ENCODE data around the gene SELE. TPM values are rescaled to one million over a fixed set of nuclear protein-coding genes. Genes with fewer than 3 reads are reported as not detected.

The SELE gene
- total and polyA plus RNA-seq, 2 of the 4 experiments (the other 2 are of a cell fraction) = not detected

DNA sequence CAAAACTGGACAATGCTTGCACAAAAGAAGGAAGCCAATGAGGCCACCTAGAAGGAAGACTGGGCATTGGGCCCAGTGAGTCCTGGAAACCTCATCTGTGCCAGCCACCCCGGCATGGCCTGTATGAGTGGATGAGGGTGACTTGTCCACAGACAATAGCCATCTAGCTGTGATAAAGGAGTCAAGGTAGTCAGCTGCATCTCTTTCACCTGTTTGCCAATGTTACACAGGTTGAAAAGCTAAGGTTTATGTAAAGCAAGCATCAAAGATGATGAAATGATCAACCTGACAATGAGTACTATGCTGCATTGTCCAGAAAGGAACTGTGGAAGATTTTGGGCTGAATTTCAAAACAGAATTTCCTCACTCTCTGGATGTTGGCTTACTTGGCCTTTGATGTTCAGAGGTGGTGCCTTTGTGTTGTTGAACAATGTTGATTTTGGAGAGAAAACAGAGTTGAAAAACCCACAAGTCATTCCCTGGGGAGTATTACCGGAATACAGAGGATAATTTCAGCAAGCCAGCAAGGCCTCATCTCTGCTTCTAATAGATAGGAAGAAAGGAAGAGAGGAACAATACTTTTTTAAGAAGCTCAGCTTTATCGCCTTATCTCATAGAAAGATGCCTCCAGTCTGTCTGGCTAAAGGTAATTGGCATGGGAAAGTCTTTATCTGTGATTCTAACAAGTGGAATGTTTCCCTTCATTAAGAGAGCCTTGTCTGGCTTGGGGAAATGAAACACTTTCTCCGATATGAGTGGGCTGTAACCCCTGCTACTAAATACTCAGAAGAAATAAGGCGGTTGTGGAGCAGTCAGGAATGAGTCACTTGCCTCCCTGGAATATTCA lies 11.4 kb upstream of the SELE start:
- no peak overlapping the region for H2AK9ac ChIP-seq (replicated peaks; ENCODE audit: low read depth, low read length, poor library complexity)
- H3K9me1 ChIP-seq (ENCODE audit: insufficient read depth, low read length) = no peaks in the 10 kb centered on the region
- dilution Hi-C loops (cut with HindIII; ENCODE audit: low sequenced_read_pairs, unreplicated experiment) (no loop called here), in situ Hi-C loops (cut with MboI; ENCODE audit: low sequenced_read_pairs) (no loop called here), intact Hi-C loops (cut with micrococcal nuclease) (no loop called here)
- H4K91ac ChIP-seq (ENCODE audit: insufficient read depth, low read depth, low read length) = no peak overlapping the region
- TF ChIP-seq RCOR1 (IDR thresholded peaks at IDR 0.05; ENCODE audit: insufficient replicate concordance, low read length) = no peak
- no peak for TF ChIP-seq MAZ (IDR thresholded peaks at IDR 0.05; ENCODE audit: borderline replicate concordance, low read depth, low read length)
- no peak for TF ChIP-seq CEBPB (IDR thresholded peaks at IDR 0.05; ENCODE audit: low read depth, low read length)
- no peak for TF ChIP-seq MXI1 (IDR thresholded peaks at IDR 0.05; ENCODE audit: borderline replicate concordance, low read depth, low read length)
- TF ChIP-seq USF2 (IDR thresholded peaks at IDR 0.05; ENCODE audit: low read depth, low read length) = no peak
- TF ChIP-seq, protein P1, sequence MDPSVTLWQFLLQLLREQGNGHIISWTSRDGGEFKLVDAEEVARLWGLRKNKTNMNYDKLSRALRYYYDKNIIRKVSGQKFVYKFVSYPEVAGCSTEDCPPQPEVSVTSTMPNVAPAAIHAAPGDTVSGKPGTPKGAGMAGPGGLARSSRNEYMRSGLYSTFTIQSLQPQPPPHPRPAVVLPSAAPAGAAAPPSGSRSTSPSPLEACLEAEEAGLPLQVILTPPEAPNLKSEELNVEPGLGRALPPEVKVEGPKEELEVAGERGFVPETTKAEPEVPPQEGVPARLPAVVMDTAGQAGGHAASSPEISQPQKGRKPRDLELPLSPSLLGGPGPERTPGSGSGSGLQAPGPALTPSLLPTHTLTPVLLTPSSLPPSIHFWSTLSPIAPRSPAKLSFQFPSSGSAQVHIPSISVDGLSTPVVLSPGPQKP (IDR thresholded peaks at IDR 0.05; ENCODE audit: borderline replicate concordance, low read depth, low read length) = no peak
- TF ChIP-seq, protein P2, sequence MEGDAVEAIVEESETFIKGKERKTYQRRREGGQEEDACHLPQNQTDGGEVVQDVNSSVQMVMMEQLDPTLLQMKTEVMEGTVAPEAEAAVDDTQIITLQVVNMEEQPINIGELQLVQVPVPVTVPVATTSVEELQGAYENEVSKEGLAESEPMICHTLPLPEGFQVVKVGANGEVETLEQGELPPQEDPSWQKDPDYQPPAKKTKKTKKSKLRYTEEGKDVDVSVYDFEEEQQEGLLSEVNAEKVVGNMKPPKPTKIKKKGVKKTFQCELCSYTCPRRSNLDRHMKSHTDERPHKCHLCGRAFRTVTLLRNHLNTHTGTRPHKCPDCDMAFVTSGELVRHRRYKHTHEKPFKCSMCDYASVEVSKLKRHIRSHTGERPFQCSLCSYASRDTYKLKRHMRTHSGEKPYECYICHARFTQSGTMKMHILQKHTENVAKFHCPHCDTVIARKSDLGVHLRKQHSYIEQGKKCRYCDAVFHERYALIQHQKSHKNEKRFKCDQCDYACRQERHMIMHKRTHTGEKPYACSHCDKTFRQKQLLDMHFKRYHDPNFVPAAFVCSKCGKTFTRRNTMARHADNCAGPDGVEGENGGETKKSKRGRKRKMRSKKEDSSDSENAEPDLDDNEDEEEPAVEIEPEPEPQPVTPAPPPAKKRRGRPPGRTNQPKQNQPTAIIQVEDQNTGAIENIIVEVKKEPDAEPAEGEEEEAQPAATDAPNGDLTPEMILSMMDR (conservative IDR thresholded peaks at IDR 0.05; ENCODE audit: low read depth, low read length) = no peak
- TF ChIP-seq FOS (IDR thresholded peaks at IDR 0.05; ENCODE audit: low read depth, low read length) = no peak
- TF ChIP-seq CHD1 (IDR thresholded peaks at IDR 0.05; ENCODE audit: low read depth, low read length) = no peak
- TF ChIP-seq NFE2L2 (IDR thresholded peaks at IDR 0.05; ENCODE audit: low read depth, low read length) = no peak
- TF ChIP-seq POLR2A (IDR thresholded peaks at IDR 0.05; ENCODE audit: low read depth, low read length) = no peak
- no peak for TF ChIP-seq RFX5 (IDR thresholded peaks at IDR 0.05; ENCODE audit: low read depth, low read length)
- no peak for TF ChIP-seq BHLHE40 (IDR thresholded peaks at IDR 0.05; ENCODE audit: low read depth, low read length)
- DNase-seq = no peak
- ATAC-seq (ENCODE audit: low read depth) = no peak
- H2BK120ac ChIP-seq (ENCODE audit: low read depth, low read length) = no peak overlapping the region
- no TSS peak for BruUV-seq (replicated peaks)
- H3K4me1 ChIP-seq (ENCODE audit: control insufficient read depth, insufficient read depth, low read length) = no peaks in the 10 kb centered on the region
- no peak overlapping the region for H2BK15ac ChIP-seq (ENCODE audit: low read depth, low read length)
- no peaks in the 10 kb centered on the region for H4K20me1 ChIP-seq (ENCODE audit: insufficient read depth, low read length)
- H3K9me3 ChIP-seq (ENCODE audit: control insufficient read depth, insufficient read depth, low read length) = no peaks in the 10 kb centered on the region
- H3K9ac ChIP-seq (ENCODE audit: low read depth, low read length) = no peak overlapping the region
- no peak overlapping the region for H3K14ac ChIP-seq (replicated peaks; ENCODE audit: low read depth, low read length)
- no peak overlapping the region for H3K4ac ChIP-seq (ENCODE audit: low read depth, low read length)
- H3K27ac ChIP-seq (ENCODE audit: insufficient read depth, low read length) = no peak overlapping the region
- H4K8ac ChIP-seq (ENCODE audit: low read depth in 2 of 2, low read length in 2 of 2) = no peak overlapping the region
- H2AFZ ChIP-seq (replicated peaks; ENCODE audit: low read length, poor library complexity) = no peak overlapping the region
- H3K18ac ChIP-seq (ENCODE audit: low read depth, low read length) = no peak overlapping the region
- H2BK20ac ChIP-seq (ENCODE audit: low read depth, low read length) = no peak overlapping the region
- H3K4me3 ChIP-seq (ENCODE audit: insufficient read depth, low read depth, low read length) = no peak overlapping the region
- no peaks in the 10 kb centered on the region for H3K36me3 ChIP-seq (ENCODE audit: control insufficient read depth, insufficient read depth, low read length)
- no peak overlapping the region for H3K4me2 ChIP-seq (ENCODE audit: low read depth, low read length)
- no peak overlapping the region for H4K5ac ChIP-seq (ENCODE audit: low read depth, low read length)
- no peaks in the 10 kb centered on the region for H3K27me3 ChIP-seq (ENCODE audit: control insufficient read depth, insufficient read depth, low read length)
- no peak overlapping the region for H2AK5ac ChIP-seq (ENCODE audit: low read depth, low read length)
- H2BK5ac ChIP-seq (ENCODE audit: low read depth, low read length, poor library complexity, severe bottlenecking) = no peak overlapping the region
- no peak overlapping the region for H3K56ac ChIP-seq (ENCODE audit: extremely low read depth, insufficient read depth, low read length)
- POLR2A ChIA-PET (ENCODE audit: unreplicated experiment) = no interaction called here
- no peaks in the 10 kb centered on the region for H3K79me1 ChIP-seq (ENCODE audit: low read depth in 1 of 2, low read length in 2 of 2)
- H3K23ac ChIP-seq (ENCODE audit: low read depth, low read length) = no peak overlapping the region
- no CpG with 5 or more reads among the region's 5 CpGs for WGBS, 2 experiments (ENCODE audit: extremely low coverage in 2 of 2, insufficient read length in 1 of 2)
- CTCF ChIA-PET = no interaction called here

Data from IMR-90 (cell line).